GM23248 (cell line): ENCODE measurements around the gene MRPS2. TPM values are rescaled to one million over a fixed set of nuclear protein-coding genes. Genes with fewer than 3 reads are reported as not detected.

Experiments used
- DNase-seq: peaks from one replicate; pipeline ENCODE4 v3.0.0-alpha.2; 2015
- H2AFZ ChIP-seq: fragments of 200-600 bp; sonication (generic); 2 replicates; pipeline ENCODE4 v1.6.1; 2016; ENCODE audit warnings: antibody characterized with exemption
- H3F3A ChIP-seq: fragments of 200-600 bp; sonication (generic); 2 replicates; pipeline ENCODE4 v1.6.1; 2016; ENCODE audit warnings: mild to moderate bottlenecking, antibody characterized with exemption, mixed run types; ENCODE audit not compliant: insufficient read depth
- H3K27ac ChIP-seq: fragments of 200-600 bp; sonication (generic); 2 replicates; pipeline ENCODE4 v1.5.1; 2016; ENCODE audit warnings: mild to moderate bottlenecking
- H3K27me3 ChIP-seq: fragments of 200-600 bp; sonication (generic); replicated peaks from 2 replicates; pipeline ENCODE4 v1.6.1; 2016; ENCODE audit warnings: mild to moderate bottlenecking; ENCODE audit not compliant: insufficient read depth
- H3K36me3 ChIP-seq: fragments of 200-600 bp; sonication (generic); 2 replicates; pipeline ENCODE4 v1.6.1; 2016; ENCODE audit warnings: low read depth, mild to moderate bottlenecking
- H3K4me1 ChIP-seq: fragments of 200-600 bp; sonication (generic); 2 replicates; pipeline ENCODE4 v1.6.1; 2016; ENCODE audit warnings: mild to moderate bottlenecking; ENCODE audit not compliant: insufficient read depth
- H3K4me2 ChIP-seq: fragments of 200-600 bp; sonication (generic); one replicate; pipeline ENCODE4 v1.6.1; 2016; ENCODE audit warnings: mild to moderate bottlenecking; ENCODE audit not compliant: unreplicated experiment
- H3K4me3 ChIP-seq: fragments of 200-600 bp; sonication (generic); 2 replicates; pipeline ENCODE4 v1.5.1; 2016; ENCODE audit warnings: mild to moderate bottlenecking
- H3K79me2 ChIP-seq: fragments of 200-600 bp; sonication (generic); 2 replicates; pipeline ENCODE4 v1.6.1; 2016; ENCODE audit warnings: mild to moderate bottlenecking; ENCODE audit not compliant: insufficient read depth
- H3K9ac ChIP-seq: fragments of 200-600 bp; sonication (generic); 2 replicates; pipeline ENCODE4 v1.6.1; 2016; ENCODE audit warnings: mild to moderate bottlenecking
- H3K9me2 ChIP-seq: fragments of 200-600 bp; sonication (generic); 2 replicates; pipeline ENCODE4 v1.6.1; 2016; ENCODE audit warnings: mixed run types, mild to moderate bottlenecking, moderate library complexity; ENCODE audit not compliant: insufficient read depth
- H3K9me3 ChIP-seq: fragments of 200-600 bp; sonication (generic); one replicate; pipeline ENCODE4 v1.6.1; 2017; ENCODE audit warnings: low read depth
- H4K20me1 ChIP-seq: fragments of 200-600 bp; sonication (generic); 2 replicates; pipeline ENCODE4 v1.6.0; 2016; ENCODE audit not compliant: insufficient read depth
- EZH2 ChIP-seq: fragments of 200-600 bp; sonication (generic); IDR thresholded peaks from 2 replicates; pipeline ENCODE4 v1.6.1; 2018; ENCODE audit warnings: antibody characterized with exemption, mild to moderate bottlenecking; ENCODE audit not compliant: insufficient read depth, poor library complexity, severe bottlenecking
- EZH2phosphoT487 ChIP-seq: fragments of 200-600 bp; sonication (generic); IDR thresholded peaks from 2 replicates; pipeline ENCODE4 v1.6.1; 2018; ENCODE audit warnings: antibody characterized with exemption, moderate library complexity, mild to moderate bottlenecking, low read depth; ENCODE audit not compliant: insufficient read depth
- WGBS, 2 experiments: methylation state at CpG; one replicate each; pipeline ENCODE4 v1.1.6; 2015 to 2017; ENCODE audit warnings: low lambda C conversion rate in 2 of 2, low coverage in 1 of 2; ENCODE audit errors: missing lambda C conversion rate in 2 of 2; 5-methylcytosine and 5-hydroxymethylcytosine counted together
- in situ Hi-C: fragments of 300-500 bp; cut with MboI; formaldehyde crosslinking; loops from 2 replicates; pipeline ENCODE4 v1.15.0; 2020
- polyA plus RNA-seq: library from polyadenylated mRNA; unstranded; fragments of >200 nt; fragmentation: Nextera tagmentation; extraction: Ambion mirVana; gene quantifications from 2 replicates; pipeline ENCODE4 v1.2.1, GENCODE V29; 2016
- total RNA-seq: library from RNA; depleted of rRNA; stranded (reverse); fragments of >200 nt; shearing (Covaris generic); gene quantifications from 2 replicates; pipeline ENCODE4 v1.2.3, GENCODE V29; 2014

Gene MRPS2
- total and polyA plus RNA-seq, 2 experiments from 2014 or later, result 45.3 to 51.7 TPM

DNA sequence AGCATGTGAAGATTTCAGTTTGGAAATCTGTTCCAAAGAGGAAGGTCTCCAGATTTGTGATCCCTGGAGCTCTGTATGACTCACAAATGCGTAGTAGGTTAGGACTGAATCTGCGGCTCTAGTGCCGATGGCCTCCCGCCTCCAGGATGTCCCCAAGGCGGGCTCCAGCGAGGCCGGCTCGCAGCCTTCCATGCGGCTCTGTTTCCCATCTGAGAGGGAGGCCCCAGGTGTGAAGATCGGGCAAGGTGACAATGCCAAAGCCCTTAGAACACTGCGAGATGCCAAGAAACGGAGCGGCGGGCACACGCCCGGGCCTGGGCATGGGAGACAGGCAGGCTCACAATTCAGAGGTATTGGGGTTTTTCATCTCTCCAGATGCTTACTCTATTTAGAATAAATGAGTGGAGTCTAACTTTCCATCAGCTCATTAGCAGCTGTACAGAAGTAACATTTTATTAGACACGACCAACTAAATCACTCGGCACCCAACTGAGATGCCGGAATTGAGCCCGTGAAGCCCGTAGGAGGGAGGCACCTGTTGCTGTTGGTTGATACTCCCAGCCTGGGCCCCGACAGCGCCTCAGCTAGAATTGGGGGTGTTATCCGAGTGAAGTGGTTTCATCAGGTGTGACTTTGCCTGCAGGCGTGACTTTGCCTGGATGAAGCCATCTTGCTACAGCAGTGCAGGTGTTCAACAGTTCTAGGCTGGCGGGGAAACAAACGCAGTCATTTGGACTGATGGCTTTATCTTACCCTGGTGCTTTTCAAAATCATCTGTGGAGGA, 7.4 kb upstream of the MRPS2 start:
- Histone ChIP-seq H3K9me2 (no peaks in the 10 kb centered on the region), H3K27ac (no peak overlapping the region), H3K79me2 (no peaks in the 10 kb centered on the region), H3K4me2 (no peak overlapping the region), H3K4me1 (no peaks in the 10 kb centered on the region), H3K27me3 (no peaks in the 10 kb centered on the region), H2AFZ (no peak overlapping the region), H3K36me3 (no peaks in the 10 kb centered on the region), H3K9ac (no peak overlapping the region), H3K9me3 (no peaks in the 10 kb centered on the region), H3K4me3 (no peak overlapping the region), H4K20me1 (no peaks in the 10 kb centered on the region), H3F3A (no peaks in the 10 kb centered on the region)
- in situ Hi-C loops, result no loop called here
- no peak for DNase-seq
- no peak for TF ChIP-seq EZH2phosphoT487
- no peak for TF ChIP-seq EZH2
- 85% methylated on average over 27 of the region's 27 CpGs for WGBS, 2 experiments

DNA sequence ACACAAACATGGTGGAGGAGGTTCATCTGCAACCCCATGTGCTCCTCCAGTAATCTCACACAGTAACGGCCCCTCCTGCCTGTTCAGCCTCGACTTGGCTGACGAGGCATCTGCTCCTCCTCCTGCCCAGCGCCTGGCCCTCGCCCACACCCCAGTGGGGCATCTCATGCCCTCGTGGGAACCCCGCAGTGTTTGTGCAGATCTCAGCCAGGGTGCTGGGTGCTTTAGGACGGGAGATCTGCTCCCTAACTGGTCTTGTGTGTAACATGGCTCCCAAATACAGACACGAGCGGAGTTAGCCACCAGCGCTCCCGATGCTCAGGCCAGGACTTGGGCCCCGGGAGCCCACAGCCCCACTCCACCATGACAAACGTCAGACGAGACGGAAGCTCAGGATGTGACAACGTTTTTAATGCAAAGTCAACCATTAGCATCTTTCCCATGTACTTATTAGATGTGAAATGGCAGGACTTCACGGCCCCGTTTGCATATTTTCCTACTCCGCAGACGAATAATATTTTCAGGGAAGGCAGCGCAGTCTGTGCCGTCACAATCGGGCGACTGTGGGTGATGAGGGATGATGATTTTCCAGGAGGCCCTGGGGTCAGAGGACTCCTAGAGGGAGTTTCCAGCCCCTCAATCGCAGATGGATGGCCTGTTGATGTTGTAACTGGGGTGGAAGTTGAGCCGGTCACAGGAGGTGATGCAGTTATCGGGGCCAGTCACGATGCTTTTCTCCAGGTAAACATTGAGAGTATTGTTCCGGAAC, 5.5 kb upstream of the MRPS2 start:
- 86 to 87% methylated on average over 30 of the region's 30 CpGs for WGBS, 2 experiments

DNA sequence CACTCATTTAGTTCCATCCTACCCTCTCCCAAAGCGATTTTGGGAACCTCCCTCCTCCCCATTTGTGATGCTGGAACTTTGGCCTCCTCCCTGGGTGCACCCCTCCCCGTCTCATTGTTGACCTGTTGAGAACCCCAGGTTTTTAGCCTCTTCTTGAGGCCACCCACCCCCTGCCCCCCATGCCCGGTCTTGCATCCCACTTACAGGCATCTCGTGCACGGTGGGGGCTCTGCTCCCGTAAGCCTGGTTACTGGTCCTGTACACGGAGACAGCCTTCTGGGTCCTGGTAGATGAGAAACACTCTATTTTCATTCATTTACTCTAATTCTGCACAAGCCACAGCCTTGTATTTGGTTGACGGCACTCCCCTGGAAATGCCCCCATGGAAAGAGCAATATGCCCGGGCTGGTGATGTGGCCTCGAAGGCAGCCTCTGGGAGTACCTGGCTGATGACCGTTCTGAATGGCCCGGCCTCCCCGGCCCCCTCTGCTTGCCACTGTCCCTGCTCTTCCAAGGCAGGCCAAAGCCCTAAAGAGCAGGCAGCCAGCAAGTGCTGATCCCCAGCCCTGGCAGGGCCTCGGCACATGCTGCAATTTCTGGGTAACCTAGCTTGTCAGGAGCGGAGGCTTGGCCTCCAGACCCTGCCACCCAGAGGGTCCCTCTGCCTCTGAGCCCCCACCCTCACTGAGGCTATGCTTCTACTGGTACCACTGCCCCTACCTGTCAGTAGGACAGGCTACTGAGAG, 1.9 kb upstream of the MRPS2 start:
- Histone ChIP-seq H3K9me3 (no peaks in the 10 kb centered on the region), H3K9me2 (no peaks in the 10 kb centered on the region), H3K4me1 (peaks cover 4% of the 10 kb centered on the region; the same call in 1 of the 2 replicates), H3F3A (no peaks in the 10 kb centered on the region), H3K36me3 (no peaks in the 10 kb centered on the region), H3K27ac (no peak overlapping the region), H3K4me2 (no peak overlapping the region), H3K9ac (no peak overlapping the region), H3K79me2 (peaks cover 16% of the 10 kb centered on the region), H4K20me1 (no peaks in the 10 kb centered on the region), H2AFZ (no peak overlapping the region), H3K27me3 (no peaks in the 10 kb centered on the region), H3K4me3 (no peak overlapping the region)
- no peak for TF ChIP-seq EZH2
- no peak for TF ChIP-seq EZH2phosphoT487
- no peak for DNase-seq
- in situ Hi-C loops, result no loop called here
- 87 to 90% methylated on average over 15 of the region's 15 CpGs for WGBS, 2 experiments

More for the DNA sequence above, 5.5 kb upstream of the MRPS2 start:
- Histone ChIP-seq H3K79me2 (no peaks in the 10 kb centered on the region), H3K27me3 (no peaks in the 10 kb centered on the region), H4K20me1 (no peaks in the 10 kb centered on the region), H3K4me3 (no peak overlapping the region), H2AFZ (no peak overlapping the region), H3K36me3 (no peaks in the 10 kb centered on the region), H3K9me3 (no peaks in the 10 kb centered on the region), H3K9ac (no peak overlapping the region), H3K4me2 (no peak overlapping the region), H3K27ac (no peak overlapping the region), H3F3A (no peaks in the 10 kb centered on the region), H3K9me2 (no peaks in the 10 kb centered on the region), H3K4me1 (no peaks in the 10 kb centered on the region)
- in situ Hi-C loops, result no loop called here
- no peak for TF ChIP-seq EZH2phosphoT487
- TF ChIP-seq EZH2, result no peak
- DNase-seq, result no peak

DNA sequence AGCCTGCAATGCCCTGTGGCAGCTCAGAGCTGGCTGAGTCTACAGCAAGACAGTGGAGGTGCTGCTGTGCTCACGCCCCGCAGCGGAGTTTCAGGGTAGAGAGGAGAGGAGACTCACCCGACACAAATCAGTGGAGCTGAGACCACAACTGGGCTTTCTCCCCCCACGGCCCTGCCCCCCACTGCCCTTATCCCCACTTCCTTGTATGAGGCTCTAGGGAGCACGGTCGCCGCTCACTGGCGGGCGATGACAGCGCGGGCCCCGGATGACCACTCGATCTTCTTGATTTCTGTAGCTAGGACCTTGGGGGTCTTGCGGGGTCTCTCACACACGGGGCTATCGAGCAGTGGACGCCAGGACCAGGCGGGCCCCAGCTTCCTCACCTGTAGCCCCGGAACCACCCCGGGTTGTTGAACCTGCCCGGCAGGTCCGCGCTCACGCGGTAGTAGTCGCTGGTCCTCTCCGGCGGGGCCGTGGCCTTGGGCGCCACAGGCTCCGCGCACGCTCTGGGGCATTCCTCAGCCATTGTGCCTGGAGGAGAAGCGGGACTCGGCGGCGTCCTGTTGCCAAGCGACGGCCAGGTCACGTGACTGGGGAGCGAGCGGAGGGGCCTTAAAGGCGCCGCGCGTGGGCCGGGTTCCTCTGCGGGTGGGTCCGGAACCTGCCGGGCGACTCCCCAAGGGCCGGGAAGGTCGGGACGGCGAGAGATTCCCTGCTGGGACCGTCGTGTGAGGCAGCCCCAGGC, 984 bp upstream of the MRPS2 start:
- Histone ChIP-seq H4K20me1 (no peaks in the 10 kb centered on the region), H3K27ac (0 out of 2 replicates have a peak overlapping the region, but pooled peaks have one; percentile 6), H3K9me2 (no peaks in the 10 kb centered on the region), H3K4me1 (peaks cover 4% of the 10 kb centered on the region; the same call in 1 of the 2 replicates), H3K27me3 (no peaks in the 10 kb centered on the region), H3F3A (no peaks in the 10 kb centered on the region), H3K4me2 (peak overlapping the region; percentile 92), H2AFZ (peak overlapping the region; percentile 96), H3K36me3 (no peaks in the 10 kb centered on the region), H3K79me2 (peaks cover 16% of the 10 kb centered on the region), H3K4me3 (peak overlapping the region; percentile 96), H3K9ac (peak overlapping the region; percentile 91), H3K9me3 (no peaks in the 10 kb centered on the region)
- WGBS, 2 experiments, result 3 to 5% methylated on average over 57 to 58 of the region's 58 CpGs
- DNase-seq, result peak; percentile 94
- in situ Hi-C loops, result no loop called here
- no peak for TF ChIP-seq EZH2
- TF ChIP-seq EZH2phosphoT487, result no peak
